Neural cell (in vitro differentiated cells): ENCODE results near the gene TRAPPC14. TPM values are rescaled to one million over a fixed set of nuclear protein-coding genes. Genes with fewer than 3 reads are reported as not detected.

Experiments
- H2AFZ ChIP-seq: fragments of 200-600, 300-800 bp; sonication (generic), shearing (Covaris generic); 2 replicates; pipeline ENCODE4 v1.6.0; 2014; ENCODE audit warnings: low read depth, mild to moderate bottlenecking, antibody characterized with exemption, low read length, moderate library complexity
- H3F3A ChIP-seq: fragments of 200-600 bp; shearing (Covaris generic); 2 replicates; pipeline ENCODE4 v1.6.1; 2016; ENCODE audit warnings: mild to moderate bottlenecking, moderate library complexity, mixed read lengths, antibody characterized with exemption, low read length; ENCODE audit not compliant: insufficient read depth, poor library complexity, severe bottlenecking
- H3K27ac ChIP-seq: fragments of 200-600, 300-800 bp; sonication (generic), shearing (Covaris generic); 2 replicates; pipeline ENCODE4 v1.5.1; 2014; ENCODE audit warnings: mild to moderate bottlenecking, low read length, moderate library complexity
- H3K27me3 ChIP-seq: fragments of 300-800, 200-600 bp; sonication (generic), shearing (Covaris generic); 2 replicates; pipeline ENCODE4 v1.6.0; 2014; ENCODE audit warnings: mild to moderate bottlenecking, low read depth, low read length, moderate library complexity; ENCODE audit not compliant: insufficient read depth
- H3K36me3 ChIP-seq: fragments of 300-800, 200-600 bp; sonication (generic), shearing (Covaris generic); 2 replicates; pipeline ENCODE4 v1.5.1; 2014; ENCODE audit warnings: mild to moderate bottlenecking, antibody characterized with exemption, low read length, moderate library complexity; ENCODE audit not compliant: insufficient read depth
- H3K4me2 ChIP-seq: fragments of 300-800, 200-600 bp; sonication (generic), shearing (Covaris generic); 2 replicates; pipeline ENCODE4 v1.6.0; 2014; ENCODE audit warnings: mild to moderate bottlenecking, low read length
- H3K4me3 ChIP-seq: fragments of 300-800, 200-600 bp; sonication (generic), shearing (Covaris generic); 2 replicates; pipeline ENCODE4 v1.5.1; 2014; ENCODE audit warnings: mild to moderate bottlenecking, low read length, moderate library complexity
- H3K79me2 ChIP-seq: fragments of 200-600 bp; shearing (Covaris generic); replicated peaks from 2 replicates; pipeline ENCODE4 v1.6.0; 2014; ENCODE audit warnings: mild to moderate bottlenecking, low read length, moderate library complexity; ENCODE audit not compliant: insufficient read depth
- H3K9ac ChIP-seq: fragments of 300-800, 200-600 bp; sonication (generic), shearing (Covaris generic); 2 replicates; pipeline ENCODE4 v1.6.1; 2016; ENCODE audit warnings: mild to moderate bottlenecking, low read length, mixed read lengths
- H3K9me2 ChIP-seq: fragments of 200-600 bp; shearing (Covaris generic); 2 replicates; pipeline ENCODE4 v1.6.1; 2016; ENCODE audit warnings: mild to moderate bottlenecking, low read length, mixed read lengths; ENCODE audit not compliant: insufficient read depth
- H3K9me3 ChIP-seq: fragments of 200-600, 300-800 bp; sonication (generic), shearing (Covaris generic); 2 replicates; pipeline ENCODE4 v1.6.1; 2016; ENCODE audit warnings: mild to moderate bottlenecking, mixed run types, low read length, moderate library complexity, mixed read lengths
- H4K20me1 ChIP-seq: fragments of 200-600 bp; shearing (Covaris generic); 2 replicates; pipeline ENCODE4 v1.6.1; 2016; ENCODE audit warnings: mild to moderate bottlenecking, mixed run types; ENCODE audit not compliant: insufficient read depth
- EP300 ChIP-seq: fragments of 450-650 bp; conservative IDR thresholded peaks from 2 replicates; pipeline ENCODE4 v1.6.1; 2014; ENCODE audit warnings: antibody characterized with exemption, mild to moderate bottlenecking, moderate library complexity; ENCODE audit not compliant: poor library complexity, severe bottlenecking
- EZH2 ChIP-seq: fragments of 200-600, 300-800 bp; shearing (Covaris generic), sonication (generic); IDR thresholded peaks from 2 replicates; pipeline ENCODE4 v1.6.1; 2014; ENCODE audit warnings: antibody characterized with exemption, low read length, borderline replicate concordance, mild to moderate bottlenecking; ENCODE audit not compliant: insufficient read depth, poor library complexity, severe bottlenecking
- MXI1 ChIP-seq: fragments of 450-650 bp; conservative IDR thresholded peaks from 2 replicates; pipeline ENCODE4 v1.6.1; 2014; ENCODE audit warnings: antibody characterized with exemption, mild to moderate bottlenecking; ENCODE audit not compliant: poor library complexity, severe bottlenecking
- POLR2AphosphoS5 ChIP-seq: IDR thresholded peaks from 2 replicates; pipeline ENCODE4 v1.6.1; 2012
- RAD21 ChIP-seq: fragments of 450-650 bp; conservative IDR thresholded peaks from 2 replicates; pipeline ENCODE4 v1.6.1; 2014; ENCODE audit warnings: antibody characterized with exemption, mild to moderate bottlenecking, moderate library complexity
- SMC3 ChIP-seq: fragments of 450-650 bp; conservative IDR thresholded peaks from 2 replicates; pipeline ENCODE4 v1.6.1; 2014; ENCODE audit warnings: antibody characterized with exemption, mild to moderate bottlenecking, moderate library complexity; ENCODE audit not compliant: poor library complexity
- TAF1 ChIP-seq: IDR thresholded peaks from 2 replicates; pipeline ENCODE4 v1.6.1; 2012; ENCODE audit warnings: low read depth
- polyA plus RNA-seq: library from polyadenylated mRNA; depleted of rRNA; stranded (reverse); fragments of >200 nt; gene quantifications from 2 replicates; pipeline ENCODE4 v1.2.3, GENCODE V29; 2014
- TF ChIP-seq, protein P1 (sequence below): fragments of 450-650 bp; IDR thresholded peaks from 2 replicates; pipeline ENCODE4 v1.5.1; 2014; ENCODE audit warnings: antibody characterized with exemption, mild to moderate bottlenecking, moderate library complexity; ENCODE audit not compliant: poor library complexity, severe bottlenecking
- TF ChIP-seq, protein P2 (sequence below): IDR thresholded peaks from 2 replicates; pipeline ENCODE4 v1.6.1; 2012; ENCODE audit warnings: borderline replicate concordance

TRAPPC14 gene
- polyA plus RNA-seq, 1 donor from 2014 or later, result 26.7 TPM

DNA sequence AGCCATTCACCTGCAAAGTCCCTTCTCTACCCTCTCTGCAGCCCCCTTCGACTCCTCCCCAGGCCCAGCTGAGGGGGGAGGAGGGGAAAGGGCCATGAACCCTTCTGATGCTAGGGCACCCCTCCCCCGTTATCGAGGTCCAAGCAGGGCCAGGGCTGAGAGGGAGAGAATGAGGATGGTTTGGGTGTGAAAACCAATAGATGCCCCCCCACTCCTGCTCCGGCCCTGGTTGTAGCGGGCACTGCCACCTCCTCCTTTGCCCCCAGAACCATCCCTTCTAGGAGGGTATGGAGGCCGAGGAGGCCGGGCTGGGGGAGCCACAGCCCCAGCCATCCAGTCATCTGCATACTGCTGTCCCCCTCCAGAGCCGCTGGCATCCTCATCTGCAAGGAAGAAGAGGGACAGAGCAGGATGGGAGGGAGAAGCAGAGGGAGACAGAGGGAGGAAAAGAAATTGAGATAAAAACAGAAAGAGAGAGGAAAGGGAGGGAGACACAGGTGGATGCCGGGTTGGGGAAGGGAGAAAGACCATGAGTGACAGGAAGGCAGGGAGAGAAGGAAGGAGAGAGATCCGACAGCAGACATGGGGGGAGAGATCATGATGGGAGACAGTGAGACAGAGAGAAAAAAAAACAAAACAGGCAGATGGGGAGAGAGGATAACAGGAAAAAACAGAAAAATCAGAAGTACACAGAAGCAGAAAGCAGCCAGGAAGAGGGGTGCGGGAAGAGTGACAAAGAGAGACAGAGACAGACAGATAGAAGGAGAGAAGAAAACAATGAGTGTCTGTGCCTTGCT, 11.8 kb upstream of the TRAPPC14 start:
- Histone ChIP-seq H3K27ac (no peak overlapping the region), H3K9ac (peak overlapping the region; percentile 14)
- TF ChIP-seq RAD21, result no peak
- TF ChIP-seq, protein P1, sequence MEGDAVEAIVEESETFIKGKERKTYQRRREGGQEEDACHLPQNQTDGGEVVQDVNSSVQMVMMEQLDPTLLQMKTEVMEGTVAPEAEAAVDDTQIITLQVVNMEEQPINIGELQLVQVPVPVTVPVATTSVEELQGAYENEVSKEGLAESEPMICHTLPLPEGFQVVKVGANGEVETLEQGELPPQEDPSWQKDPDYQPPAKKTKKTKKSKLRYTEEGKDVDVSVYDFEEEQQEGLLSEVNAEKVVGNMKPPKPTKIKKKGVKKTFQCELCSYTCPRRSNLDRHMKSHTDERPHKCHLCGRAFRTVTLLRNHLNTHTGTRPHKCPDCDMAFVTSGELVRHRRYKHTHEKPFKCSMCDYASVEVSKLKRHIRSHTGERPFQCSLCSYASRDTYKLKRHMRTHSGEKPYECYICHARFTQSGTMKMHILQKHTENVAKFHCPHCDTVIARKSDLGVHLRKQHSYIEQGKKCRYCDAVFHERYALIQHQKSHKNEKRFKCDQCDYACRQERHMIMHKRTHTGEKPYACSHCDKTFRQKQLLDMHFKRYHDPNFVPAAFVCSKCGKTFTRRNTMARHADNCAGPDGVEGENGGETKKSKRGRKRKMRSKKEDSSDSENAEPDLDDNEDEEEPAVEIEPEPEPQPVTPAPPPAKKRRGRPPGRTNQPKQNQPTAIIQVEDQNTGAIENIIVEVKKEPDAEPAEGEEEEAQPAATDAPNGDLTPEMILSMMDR, result no peak
- TF ChIP-seq, protein P2, sequence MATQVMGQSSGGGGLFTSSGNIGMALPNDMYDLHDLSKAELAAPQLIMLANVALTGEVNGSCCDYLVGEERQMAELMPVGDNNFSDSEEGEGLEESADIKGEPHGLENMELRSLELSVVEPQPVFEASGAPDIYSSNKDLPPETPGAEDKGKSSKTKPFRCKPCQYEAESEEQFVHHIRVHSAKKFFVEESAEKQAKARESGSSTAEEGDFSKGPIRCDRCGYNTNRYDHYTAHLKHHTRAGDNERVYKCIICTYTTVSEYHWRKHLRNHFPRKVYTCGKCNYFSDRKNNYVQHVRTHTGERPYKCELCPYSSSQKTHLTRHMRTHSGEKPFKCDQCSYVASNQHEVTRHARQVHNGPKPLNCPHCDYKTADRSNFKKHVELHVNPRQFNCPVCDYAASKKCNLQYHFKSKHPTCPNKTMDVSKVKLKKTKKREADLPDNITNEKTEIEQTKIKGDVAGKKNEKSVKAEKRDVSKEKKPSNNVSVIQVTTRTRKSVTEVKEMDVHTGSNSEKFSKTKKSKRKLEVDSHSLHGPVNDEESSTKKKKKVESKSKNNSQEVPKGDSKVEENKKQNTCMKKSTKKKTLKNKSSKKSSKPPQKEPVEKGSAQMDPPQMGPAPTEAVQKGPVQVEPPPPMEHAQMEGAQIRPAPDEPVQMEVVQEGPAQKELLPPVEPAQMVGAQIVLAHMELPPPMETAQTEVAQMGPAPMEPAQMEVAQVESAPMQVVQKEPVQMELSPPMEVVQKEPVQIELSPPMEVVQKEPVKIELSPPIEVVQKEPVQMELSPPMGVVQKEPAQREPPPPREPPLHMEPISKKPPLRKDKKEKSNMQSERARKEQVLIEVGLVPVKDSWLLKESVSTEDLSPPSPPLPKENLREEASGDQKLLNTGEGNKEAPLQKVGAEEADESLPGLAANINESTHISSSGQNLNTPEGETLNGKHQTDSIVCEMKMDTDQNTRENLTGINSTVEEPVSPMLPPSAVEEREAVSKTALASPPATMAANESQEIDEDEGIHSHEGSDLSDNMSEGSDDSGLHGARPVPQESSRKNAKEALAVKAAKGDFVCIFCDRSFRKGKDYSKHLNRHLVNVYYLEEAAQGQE, result no peak
- TF ChIP-seq TAF1, result no peak
- no peak for TF ChIP-seq EP300
- TF ChIP-seq SMC3, result no peak
- no peak for TF ChIP-seq MXI1
- TF ChIP-seq EZH2, result no peak
- TF ChIP-seq POLR2AphosphoS5, result no peak

DNA sequence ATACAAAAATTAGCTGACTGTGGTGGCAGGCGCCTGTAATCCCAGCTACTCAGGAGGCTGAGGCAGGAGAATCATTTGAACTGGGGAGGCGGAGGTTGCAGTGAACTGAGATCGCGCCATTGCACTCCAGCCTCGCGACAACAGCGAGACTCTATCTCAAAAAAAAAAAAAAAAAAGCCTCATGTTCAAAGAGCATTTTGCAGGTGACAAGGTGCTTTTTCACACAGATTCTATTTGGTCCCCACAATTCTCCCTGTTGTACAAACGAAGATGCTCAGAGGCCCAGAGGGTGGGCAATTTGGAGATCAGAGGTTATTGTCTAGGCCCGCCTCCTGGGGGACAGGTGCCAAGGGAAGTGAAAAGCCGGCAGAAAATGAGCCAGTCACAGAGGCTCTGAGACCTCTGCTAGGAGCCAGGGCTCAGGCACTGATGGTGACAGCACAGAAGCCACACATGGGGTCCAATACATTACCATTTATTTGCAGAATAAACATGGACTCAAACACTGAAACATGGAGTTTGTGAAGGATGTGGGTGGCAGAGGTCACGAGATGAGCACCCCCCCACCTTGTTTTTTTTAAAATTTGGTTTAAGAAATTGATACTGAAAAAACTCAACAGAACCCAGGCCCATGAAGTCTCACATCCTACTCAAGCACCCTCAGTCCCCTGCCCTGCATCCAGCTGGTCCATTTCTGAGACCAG, 10.8 kb upstream of the TRAPPC14 start:
- no peak overlapping the region for H2AFZ ChIP-seq
- H3K4me3 ChIP-seq, result no peak overlapping the region
- no peaks in the 10 kb centered on the region for H3K9me3 ChIP-seq
- H3K36me3 ChIP-seq, result no peaks in the 10 kb centered on the region
- no peaks in the 10 kb centered on the region for H3K9me2 ChIP-seq
- H3F3A ChIP-seq, result no peaks in the 10 kb centered on the region
- no peaks in the 10 kb centered on the region for H3K27me3 ChIP-seq
- TF ChIP-seq TAF1 (no peak), POLR2AphosphoS5 (no peak), RAD21 (no peak), EP300 (no peak), EZH2 (no peak), SMC3 (no peak), MXI1 (no peak)
- TF ChIP-seq, protein P2, result no peak
- TF ChIP-seq, protein P1, result no peak
- H4K20me1 ChIP-seq, result no peaks in the 10 kb centered on the region
- no peak overlapping the region for H3K27ac ChIP-seq
- H3K79me2 ChIP-seq, result no peaks in the 10 kb centered on the region
- no peak overlapping the region for H3K4me2 ChIP-seq
- no peak overlapping the region for H3K9ac ChIP-seq

More for the DNA sequence above, 11.8 kb upstream of the TRAPPC14 start:
- H2AFZ ChIP-seq, result no peak overlapping the region
- no peaks in the 10 kb centered on the region for H3K9me2 ChIP-seq
- H4K20me1 ChIP-seq, result no peaks in the 10 kb centered on the region
- no peaks in the 10 kb centered on the region for H3K9me3 ChIP-seq
- H3K4me2 ChIP-seq, result no peak overlapping the region
- no peaks in the 10 kb centered on the region for H3K36me3 ChIP-seq
- no peaks in the 10 kb centered on the region for H3K27me3 ChIP-seq
- no peaks in the 10 kb centered on the region for H3F3A ChIP-seq
- peak overlapping the region; percentile 56 for H3K4me3 ChIP-seq
- H3K79me2 ChIP-seq, result peaks cover 4% of the 10 kb centered on the region
